PFSK-1 (cell line): ENCODE data around the gene WDR45B.

Source experiments
- POLR2AphosphoS5 ChIP-seq: IDR thresholded peaks from 2 replicates; pipeline ENCODE4 v1.6.1; 2012; ENCODE audit warnings: low read depth, mild to moderate bottlenecking, control low read depth, low read length, moderate library complexity
- SIN3A ChIP-seq: IDR thresholded peaks from 2 replicates; pipeline ENCODE4 v1.6.1; 2012; ENCODE audit warnings: mild to moderate bottlenecking, low read length, moderate library complexity, borderline replicate concordance; ENCODE audit not compliant: insufficient read depth
- TF ChIP-seq, protein P1 (sequence below), 2 experiments: IDR thresholded peaks; 2 replicates each; pipeline versions ENCODE4 v1.6.1 to v1.8.0; 2011 to 2012; ENCODE audit warnings: low read depth in 2 of 2, low read length in 2 of 2, control low read depth in 1 of 2, inconsistent platforms in 1 of 2, mild to moderate bottlenecking in 1 of 2, moderate library complexity in 1 of 2; ENCODE audit not compliant: insufficient read depth in 1 of 2

GRCh38 chr17:82631544-82631943 is 16.7 kb downstream of the WDR45B start:
- no peak for TF ChIP-seq POLR2AphosphoS5
- TF ChIP-seq, protein P1, sequence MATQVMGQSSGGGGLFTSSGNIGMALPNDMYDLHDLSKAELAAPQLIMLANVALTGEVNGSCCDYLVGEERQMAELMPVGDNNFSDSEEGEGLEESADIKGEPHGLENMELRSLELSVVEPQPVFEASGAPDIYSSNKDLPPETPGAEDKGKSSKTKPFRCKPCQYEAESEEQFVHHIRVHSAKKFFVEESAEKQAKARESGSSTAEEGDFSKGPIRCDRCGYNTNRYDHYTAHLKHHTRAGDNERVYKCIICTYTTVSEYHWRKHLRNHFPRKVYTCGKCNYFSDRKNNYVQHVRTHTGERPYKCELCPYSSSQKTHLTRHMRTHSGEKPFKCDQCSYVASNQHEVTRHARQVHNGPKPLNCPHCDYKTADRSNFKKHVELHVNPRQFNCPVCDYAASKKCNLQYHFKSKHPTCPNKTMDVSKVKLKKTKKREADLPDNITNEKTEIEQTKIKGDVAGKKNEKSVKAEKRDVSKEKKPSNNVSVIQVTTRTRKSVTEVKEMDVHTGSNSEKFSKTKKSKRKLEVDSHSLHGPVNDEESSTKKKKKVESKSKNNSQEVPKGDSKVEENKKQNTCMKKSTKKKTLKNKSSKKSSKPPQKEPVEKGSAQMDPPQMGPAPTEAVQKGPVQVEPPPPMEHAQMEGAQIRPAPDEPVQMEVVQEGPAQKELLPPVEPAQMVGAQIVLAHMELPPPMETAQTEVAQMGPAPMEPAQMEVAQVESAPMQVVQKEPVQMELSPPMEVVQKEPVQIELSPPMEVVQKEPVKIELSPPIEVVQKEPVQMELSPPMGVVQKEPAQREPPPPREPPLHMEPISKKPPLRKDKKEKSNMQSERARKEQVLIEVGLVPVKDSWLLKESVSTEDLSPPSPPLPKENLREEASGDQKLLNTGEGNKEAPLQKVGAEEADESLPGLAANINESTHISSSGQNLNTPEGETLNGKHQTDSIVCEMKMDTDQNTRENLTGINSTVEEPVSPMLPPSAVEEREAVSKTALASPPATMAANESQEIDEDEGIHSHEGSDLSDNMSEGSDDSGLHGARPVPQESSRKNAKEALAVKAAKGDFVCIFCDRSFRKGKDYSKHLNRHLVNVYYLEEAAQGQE (IDR thresholded peaks at IDR 0.05; ENCODE audit: insufficient read depth in 1 of 2, low read depth in 2 of 2, low read length in 2 of 2) = no peak
- TF ChIP-seq SIN3A = no peak
